HEK293T (cell line): ENCODE measurements around the gene TIMM44.

Source experiments
- CTCF ChIA-PET: fragments of 350-600 bp; formaldehyde crosslinking; extraction: SDS; loops from one replicate; lab custom pipeline; 2021; ENCODE audit warnings: antibody characterized with exemption, inconsistent platforms; lab: Yijun Ruan, JAX
- POLR2A ChIA-PET: fragments of 350-600 bp; formaldehyde crosslinking; extraction: SDS; loops from one replicate; lab custom pipeline; 2020; ENCODE audit warnings: antibody characterized with exemption, inconsistent platforms; lab: Yijun Ruan, JAX
- DNase-seq: peaks from one replicate; pipeline ENCODE4 v3.0.0; 2012; ENCODE audit warnings: mixed read lengths; ENCODE audit errors: extremely low spot score
- ARNT ChIP-seq: fragments of 450-650 bp; IDR thresholded peaks from 2 replicates; pipeline ENCODE4 v1.6.1; 2017; ENCODE audit warnings: mild to moderate bottlenecking
- BHLHE40 ChIP-seq: fragments of 450-650 bp; IDR thresholded peaks from 2 replicates; pipeline ENCODE4 v1.6.1; 2016; ENCODE audit warnings: mild to moderate bottlenecking, moderate library complexity, borderline replicate concordance
- CTBP1 ChIP-seq: fragments of 450-650 bp; IDR thresholded peaks from 2 replicates; pipeline ENCODE4 v1.6.1; 2016; ENCODE audit warnings: borderline replicate concordance
- ELF4 ChIP-seq: fragments of 450-650 bp; IDR thresholded peaks from 2 replicates; pipeline ENCODE4 v1.6.1; 2017; ENCODE audit warnings: antibody characterized with exemption
- FOXA1 ChIP-seq: fragments of 450-650 bp; IDR thresholded peaks from 2 replicates; pipeline ENCODE4 v1.6.1; 2016; ENCODE audit warnings: mild to moderate bottlenecking
- FOXK2 ChIP-seq: fragments of 450-650 bp; IDR thresholded peaks from 2 replicates; pipeline ENCODE4 v1.6.1; 2016; ENCODE audit warnings: mild to moderate bottlenecking
- FOXM1 ChIP-seq: fragments of 450-650 bp; IDR thresholded peaks from 2 replicates; pipeline ENCODE4 v1.6.1; 2017; ENCODE audit warnings: mild to moderate bottlenecking, borderline replicate concordance
- HDGF ChIP-seq: fragments of 450-650 bp; IDR thresholded peaks from 2 replicates; pipeline ENCODE4 v1.6.1; 2017; ENCODE audit warnings: antibody characterized with exemption, borderline replicate concordance
- L3MBTL2 ChIP-seq: fragments of 450-650 bp; conservative IDR thresholded peaks from 2 replicates; pipeline ENCODE4 v1.6.1; 2016; ENCODE audit warnings: mild to moderate bottlenecking
- LEF1 ChIP-seq: fragments of 450-650 bp; IDR thresholded peaks from 2 replicates; pipeline ENCODE4 v1.6.1; 2017; ENCODE audit warnings: mild to moderate bottlenecking, borderline replicate concordance
- NFRKB ChIP-seq: fragments of 450-650 bp; IDR thresholded peaks from 2 replicates; pipeline ENCODE4 v1.6.1; 2016; ENCODE audit warnings: mild to moderate bottlenecking, moderate library complexity
- SP1 ChIP-seq: fragments of 450-650 bp; IDR thresholded peaks from 2 replicates; pipeline ENCODE4 v1.6.1; 2017
- SUZ12 ChIP-seq: fragments of 450-650 bp; IDR thresholded peaks from 2 replicates; pipeline ENCODE4 v1.6.1; 2016; ENCODE audit warnings: mild to moderate bottlenecking
- TARDBP ChIP-seq: fragments of 450-650 bp; IDR thresholded peaks from 2 replicates; pipeline ENCODE4 v1.6.1; 2016
- ZNF384 ChIP-seq: fragments of 450-650 bp; IDR thresholded peaks from 2 replicates; pipeline ENCODE4 v1.6.1; 2016
- TF ChIP-seq, protein P1 (sequence below): fragments of 450-650 bp; IDR thresholded peaks from 2 replicates; pipeline ENCODE4 v1.6.1; 2016

Gene TIMM44

DNA sequence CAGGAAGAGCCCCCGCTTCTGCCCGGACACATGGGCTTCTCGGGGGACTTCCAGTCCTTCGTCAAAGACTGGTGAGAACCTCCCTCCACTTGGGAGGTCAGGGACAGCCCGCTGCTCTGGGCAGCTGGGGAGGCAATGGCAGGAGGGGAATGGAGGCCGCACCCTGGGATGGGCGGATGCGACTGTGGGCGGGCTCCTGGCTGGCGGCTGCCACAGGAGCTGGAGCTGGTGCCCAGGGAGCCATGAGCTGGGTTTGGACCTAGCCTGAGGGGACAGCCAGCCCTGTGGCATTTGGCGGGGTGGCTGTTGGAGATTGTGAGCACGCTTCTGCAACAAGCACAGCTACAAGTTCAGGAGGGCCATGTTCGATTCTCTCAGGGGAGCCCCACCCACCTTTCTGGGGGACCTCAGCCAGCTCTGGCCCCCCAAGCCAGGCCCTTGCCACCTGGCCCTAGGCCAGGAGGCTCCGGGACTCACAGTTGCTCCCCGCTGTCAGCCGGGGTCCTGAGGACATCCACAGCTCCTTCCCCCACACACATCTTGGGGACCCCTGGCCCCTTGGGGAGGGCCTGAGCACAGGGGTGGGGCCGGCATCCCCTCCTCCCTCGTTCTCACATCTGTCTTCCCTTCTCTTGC, 31.8 kb downstream of the TIMM44 start:
- POLR2A ChIA-PET, result interaction anchor here (0.8 to 1.5 kb wide), 2 partner anchors 8 kb away, joined by 4 to 7 read pairs; partner anchors contain the start of genes MAP2K7 and SNAPC2
- CTCF ChIA-PET, result no interaction called here
- TF ChIP-seq LEF1, result no peak
- no peak for TF ChIP-seq TARDBP
- no peak for TF ChIP-seq BHLHE40
- TF ChIP-seq, protein P1, sequence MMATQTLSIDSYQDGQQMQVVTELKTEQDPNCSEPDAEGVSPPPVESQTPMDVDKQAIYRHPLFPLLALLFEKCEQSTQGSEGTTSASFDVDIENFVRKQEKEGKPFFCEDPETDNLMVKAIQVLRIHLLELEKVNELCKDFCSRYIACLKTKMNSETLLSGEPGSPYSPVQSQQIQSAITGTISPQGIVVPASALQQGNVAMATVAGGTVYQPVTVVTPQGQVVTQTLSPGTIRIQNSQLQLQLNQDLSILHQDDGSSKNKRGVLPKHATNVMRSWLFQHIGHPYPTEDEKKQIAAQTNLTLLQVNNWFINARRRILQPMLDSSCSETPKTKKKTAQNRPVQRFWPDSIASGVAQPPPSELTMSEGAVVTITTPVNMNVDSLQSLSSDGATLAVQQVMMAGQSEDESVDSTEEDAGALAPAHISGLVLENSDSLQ, result no peak
- TF ChIP-seq CTBP1, result no peak
- no peak for TF ChIP-seq FOXK2
- TF ChIP-seq FOXA1, result no peak
- no peak for TF ChIP-seq L3MBTL2
- no peak for DNase-seq

DNA sequence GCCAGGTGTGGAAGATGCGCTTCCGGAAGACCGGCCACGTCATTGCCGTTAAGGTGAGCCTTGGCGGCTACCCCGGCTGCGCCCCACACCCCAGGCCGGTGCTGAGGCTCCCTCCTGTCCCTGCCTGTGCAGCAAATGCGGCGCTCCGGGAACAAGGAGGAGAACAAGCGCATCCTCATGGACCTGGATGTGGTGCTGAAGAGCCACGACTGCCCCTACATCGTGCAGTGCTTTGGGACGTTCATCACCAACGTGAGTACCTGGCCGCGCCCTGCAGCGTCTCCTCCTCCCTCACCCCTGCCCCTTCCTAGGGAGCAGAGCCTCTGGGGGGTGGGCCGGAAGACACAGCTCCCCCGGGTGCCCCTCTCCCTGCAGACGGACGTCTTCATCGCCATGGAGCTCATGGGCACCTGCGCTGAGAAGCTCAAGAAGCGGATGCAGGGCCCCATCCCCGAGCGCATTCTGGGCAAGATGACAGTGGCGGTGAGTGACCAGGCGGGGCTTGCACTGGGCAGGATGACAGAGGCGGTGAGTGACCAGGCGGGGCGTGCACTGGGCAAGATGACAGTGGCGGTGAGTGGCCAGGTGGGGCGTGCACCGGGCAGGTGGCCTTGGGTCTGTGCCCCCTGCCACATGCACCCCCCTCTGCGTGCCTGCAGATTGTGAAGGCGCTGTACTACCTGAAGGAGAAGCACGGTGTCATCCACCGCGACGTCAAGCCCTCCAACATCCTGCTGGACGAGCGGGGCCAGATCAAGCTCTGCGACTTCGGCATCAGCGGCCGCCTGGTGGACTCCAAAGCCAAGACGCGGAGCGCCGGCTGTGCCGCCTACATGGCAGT, 32.9 kb downstream of the TIMM44 start:
- POLR2A ChIA-PET, result no interaction called here
- CTCF ChIA-PET, result no interaction called here
- TF ChIP-seq LEF1 (no peak), CTBP1 (no peak), ARNT (no peak), NFRKB (no peak), TARDBP (no peak), SP1 (no peak), HDGF (no peak)
- DNase-seq, result no peak

DNA sequence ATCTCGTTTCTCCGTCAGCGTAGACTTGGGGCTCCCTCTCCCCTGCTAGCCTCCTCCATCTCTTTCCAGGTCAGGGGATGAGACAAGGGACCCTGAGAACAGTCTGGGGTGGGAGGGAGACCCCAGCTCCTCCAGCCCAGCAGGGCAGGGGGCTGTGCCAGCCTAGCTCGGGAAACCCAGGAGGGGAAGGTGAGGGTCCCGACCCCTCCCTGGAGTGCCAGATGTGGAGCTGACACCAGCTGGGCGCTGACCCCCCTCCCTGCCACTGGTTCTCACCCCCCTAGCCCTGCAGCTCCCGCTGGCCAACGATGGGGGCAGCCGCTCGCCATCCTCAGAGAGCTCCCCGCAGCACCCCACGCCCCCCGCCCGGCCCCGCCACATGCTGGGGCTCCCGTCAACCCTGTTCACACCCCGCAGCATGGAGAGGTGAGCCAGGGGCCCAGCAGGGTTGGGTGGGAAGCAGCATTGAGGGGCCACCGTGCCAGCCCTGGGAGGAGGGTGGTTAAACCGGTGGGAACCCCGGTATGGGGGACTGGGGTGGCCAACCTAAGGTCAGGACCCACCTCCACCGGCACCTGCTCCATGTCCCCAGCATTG, 33.9 kb downstream of the TIMM44 start:
- CTCF ChIA-PET, result interaction anchor here (0.5 kb wide), 1 partner anchor 26 kb away, joined by 3 read pairs; no protein-coding TSS in a partner anchor

DNA sequence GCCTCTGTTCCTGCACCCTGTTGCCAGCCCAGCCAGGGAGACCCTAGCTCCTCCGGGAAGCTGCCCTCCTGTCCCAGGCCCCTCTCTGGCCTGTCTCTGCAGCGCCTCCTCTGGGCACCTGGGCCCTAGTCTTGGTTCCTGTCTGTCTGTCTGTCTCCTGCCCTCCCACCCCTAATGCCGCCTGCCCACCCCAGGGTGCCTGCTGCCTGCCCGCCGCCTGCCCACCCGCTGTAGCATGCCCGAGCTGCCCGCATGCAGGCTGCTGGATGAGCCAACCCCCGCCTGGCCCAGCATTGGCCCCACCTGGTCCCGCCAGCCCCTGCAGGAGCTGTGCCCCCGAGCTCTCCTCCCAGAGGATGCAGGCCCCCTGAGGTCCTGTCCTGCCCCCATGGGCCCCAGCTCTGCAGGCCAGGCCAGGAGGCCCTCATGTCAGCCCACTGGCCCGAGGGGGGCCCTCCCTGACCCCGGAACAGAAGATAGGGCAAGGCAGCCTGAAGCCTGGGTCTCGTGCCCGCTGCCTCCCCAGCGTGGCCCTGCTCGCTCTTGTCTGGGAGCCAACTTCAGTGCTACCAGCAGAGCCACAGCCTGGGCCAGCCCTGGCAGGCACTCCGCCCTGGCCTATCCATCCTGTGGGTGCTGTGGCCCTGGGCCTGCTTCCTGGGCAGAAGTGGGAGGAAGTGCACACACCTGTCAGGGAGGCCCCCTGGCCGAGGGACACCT, 34.6 kb downstream of the TIMM44 start:
- POLR2A ChIA-PET, result interaction anchor here (1.1 kb wide), 1 partner anchor 11 kb away, joined by 3 read pairs; the partner anchor contains the start of gene SNAPC2
- CTCF ChIA-PET, result interaction anchor here (0.5 to 1.3 kb wide), 2 partner anchors 12 to 25 kb away, joined by 3 to 5 read pairs; no protein-coding TSS in a partner anchor
- no peak for DNase-seq
- TF ChIP-seq NFRKB (no peak), SP1 (no peak), TARDBP (no peak), HDGF (no peak), CTBP1 (no peak), FOXA1 (no peak), ELF4 (no peak), FOXK2 (no peak), BHLHE40 (no peak), ZNF384 (no peak), FOXM1 (no peak), LEF1 (no peak), L3MBTL2 (no peak), ARNT (no peak)
- TF ChIP-seq, protein P1, result no peak

More for the DNA sequence above, 33.9 kb downstream of the TIMM44 start:
- no peak for DNase-seq
- TF ChIP-seq FOXK2 (no peak), L3MBTL2 (no peak), ZNF384 (no peak), FOXA1 (no peak), HDGF (no peak), BHLHE40 (no peak), TARDBP (no peak), NFRKB (no peak), LEF1 (no peak), ARNT (no peak), ELF4 (no peak), CTBP1 (no peak)
- POLR2A ChIA-PET, result interaction anchor here (1.1 kb wide), 1 partner anchor 10 kb away, joined by 3 read pairs; the partner anchor contains the start of gene SNAPC2

DNA sequence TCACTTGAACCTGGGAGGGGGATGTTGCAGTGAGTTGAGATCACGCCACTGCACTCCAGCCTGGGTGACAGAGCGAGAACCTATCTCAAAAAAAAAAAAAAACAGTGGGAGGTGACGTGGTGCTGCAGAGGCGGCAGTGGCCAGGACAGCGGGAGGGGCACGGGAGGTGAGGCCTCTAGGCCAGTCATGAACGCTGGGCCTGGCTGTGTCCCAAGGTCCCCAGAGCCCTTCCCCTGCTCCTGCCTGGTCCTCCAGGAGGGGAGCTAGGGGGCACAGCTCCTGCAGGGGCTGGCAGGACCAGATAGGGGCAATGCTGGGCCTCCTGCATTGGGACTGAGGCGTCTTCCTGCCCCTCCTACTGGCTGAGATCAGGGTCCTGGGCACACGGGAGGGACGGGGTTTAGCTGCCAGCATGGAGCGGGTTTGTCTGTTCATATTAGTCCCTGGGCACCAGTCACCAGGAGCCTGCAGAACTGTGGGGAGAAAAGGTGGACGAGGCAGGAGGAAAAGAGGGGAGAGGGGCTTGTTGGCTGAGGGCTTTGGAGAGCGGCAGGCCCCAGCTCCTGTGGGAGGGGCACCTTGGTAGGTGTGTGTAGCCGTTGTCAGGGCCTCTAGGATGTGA, 35.3 kb downstream of the TIMM44 start:
- CTCF ChIA-PET, result interaction anchor here (1.3 kb wide), 1 partner anchor 13 kb away, joined by 5 read pairs; no protein-coding TSS in a partner anchor
- DNase-seq, result no peak
- TF ChIP-seq ELF4 (no peak), ZNF384 (no peak), FOXK2 (no peak), LEF1 (no peak), FOXM1 (no peak), BHLHE40 (no peak), L3MBTL2 (no peak), CTBP1 (no peak), NFRKB (no peak), SP1 (no peak), ARNT (no peak), HDGF (no peak), TARDBP (no peak), SUZ12 (no peak), FOXA1 (no peak)
- TF ChIP-seq, protein P1, result no peak
- POLR2A ChIA-PET, result no interaction called here
